Measurements from ENCODE around the gene STAB1.
A peak's percentile ranks its signal among the peaks of the same experiment; 100 is the strongest.

STAB1 gene, protein sequence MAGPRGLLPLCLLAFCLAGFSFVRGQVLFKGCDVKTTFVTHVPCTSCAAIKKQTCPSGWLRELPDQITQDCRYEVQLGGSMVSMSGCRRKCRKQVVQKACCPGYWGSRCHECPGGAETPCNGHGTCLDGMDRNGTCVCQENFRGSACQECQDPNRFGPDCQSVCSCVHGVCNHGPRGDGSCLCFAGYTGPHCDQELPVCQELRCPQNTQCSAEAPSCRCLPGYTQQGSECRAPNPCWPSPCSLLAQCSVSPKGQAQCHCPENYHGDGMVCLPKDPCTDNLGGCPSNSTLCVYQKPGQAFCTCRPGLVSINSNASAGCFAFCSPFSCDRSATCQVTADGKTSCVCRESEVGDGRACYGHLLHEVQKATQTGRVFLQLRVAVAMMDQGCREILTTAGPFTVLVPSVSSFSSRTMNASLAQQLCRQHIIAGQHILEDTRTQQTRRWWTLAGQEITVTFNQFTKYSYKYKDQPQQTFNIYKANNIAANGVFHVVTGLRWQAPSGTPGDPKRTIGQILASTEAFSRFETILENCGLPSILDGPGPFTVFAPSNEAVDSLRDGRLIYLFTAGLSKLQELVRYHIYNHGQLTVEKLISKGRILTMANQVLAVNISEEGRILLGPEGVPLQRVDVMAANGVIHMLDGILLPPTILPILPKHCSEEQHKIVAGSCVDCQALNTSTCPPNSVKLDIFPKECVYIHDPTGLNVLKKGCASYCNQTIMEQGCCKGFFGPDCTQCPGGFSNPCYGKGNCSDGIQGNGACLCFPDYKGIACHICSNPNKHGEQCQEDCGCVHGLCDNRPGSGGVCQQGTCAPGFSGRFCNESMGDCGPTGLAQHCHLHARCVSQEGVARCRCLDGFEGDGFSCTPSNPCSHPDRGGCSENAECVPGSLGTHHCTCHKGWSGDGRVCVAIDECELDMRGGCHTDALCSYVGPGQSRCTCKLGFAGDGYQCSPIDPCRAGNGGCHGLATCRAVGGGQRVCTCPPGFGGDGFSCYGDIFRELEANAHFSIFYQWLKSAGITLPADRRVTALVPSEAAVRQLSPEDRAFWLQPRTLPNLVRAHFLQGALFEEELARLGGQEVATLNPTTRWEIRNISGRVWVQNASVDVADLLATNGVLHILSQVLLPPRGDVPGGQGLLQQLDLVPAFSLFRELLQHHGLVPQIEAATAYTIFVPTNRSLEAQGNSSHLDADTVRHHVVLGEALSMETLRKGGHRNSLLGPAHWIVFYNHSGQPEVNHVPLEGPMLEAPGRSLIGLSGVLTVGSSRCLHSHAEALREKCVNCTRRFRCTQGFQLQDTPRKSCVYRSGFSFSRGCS (N-terminal part only)

DNA sequence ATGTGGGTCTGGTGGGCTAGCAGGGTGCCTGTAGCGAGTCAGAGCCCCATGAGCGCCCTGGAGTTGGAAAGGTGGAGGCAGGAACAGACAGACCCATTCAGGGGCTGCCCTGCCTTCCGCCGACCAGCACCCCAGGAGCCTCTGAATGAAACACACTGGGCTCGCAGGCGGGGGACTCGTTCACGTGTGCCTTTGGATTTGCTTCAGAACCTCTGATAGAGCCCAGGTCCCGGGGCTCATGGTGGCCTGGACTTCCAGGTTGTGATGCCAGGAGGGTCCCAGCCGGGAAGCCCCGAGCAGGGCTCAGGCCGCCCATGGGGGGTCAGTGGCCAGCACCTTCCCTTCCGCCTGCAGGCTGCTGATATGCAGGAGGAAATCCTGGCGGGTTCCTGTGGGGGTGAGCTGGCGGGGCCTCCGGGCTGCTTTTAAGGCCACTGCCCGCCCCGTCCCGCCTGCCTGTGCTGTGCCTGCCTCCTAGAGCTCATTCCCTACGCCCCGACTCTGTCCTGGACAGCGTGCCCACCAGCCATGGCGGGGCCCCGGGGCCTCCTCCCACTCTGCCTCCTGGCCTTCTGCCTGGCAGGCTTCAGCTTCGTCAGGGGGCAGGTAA, at the start of gene STAB1:
TSS of gene STAB1 (plus strand) at position 453 of the 610 bp plus-strand sequence. CDS start at position 529, 76 bp downstream.
- DNase-seq (ENCODE audit: low read depth in 1 of 2, low spot score in 1 of 2) = no peak

DNA sequence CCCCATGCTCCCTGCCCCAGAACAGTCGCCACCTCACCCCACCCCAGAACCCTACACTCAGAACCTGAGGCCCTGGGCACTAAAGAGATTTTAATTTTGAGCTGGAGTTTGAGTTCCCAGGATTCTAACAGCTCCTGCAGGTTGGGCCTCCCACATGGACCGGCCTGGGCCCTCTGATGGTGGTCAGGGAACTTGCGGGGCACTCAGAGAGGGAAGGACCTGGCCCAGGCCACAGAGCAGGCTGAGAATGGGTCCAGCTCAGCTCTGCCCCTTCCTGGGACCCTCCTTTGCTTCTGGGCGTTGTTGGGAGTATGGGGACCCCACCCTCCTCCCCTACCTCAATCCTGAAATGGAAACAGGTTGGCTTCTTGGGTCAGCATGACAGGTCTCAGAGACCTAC, 49.1 kb upstream of the STAB1 start:
- no peak for DNase-seq (ENCODE audit: low read depth in 1 of 2, low spot score in 1 of 2)

DNA sequence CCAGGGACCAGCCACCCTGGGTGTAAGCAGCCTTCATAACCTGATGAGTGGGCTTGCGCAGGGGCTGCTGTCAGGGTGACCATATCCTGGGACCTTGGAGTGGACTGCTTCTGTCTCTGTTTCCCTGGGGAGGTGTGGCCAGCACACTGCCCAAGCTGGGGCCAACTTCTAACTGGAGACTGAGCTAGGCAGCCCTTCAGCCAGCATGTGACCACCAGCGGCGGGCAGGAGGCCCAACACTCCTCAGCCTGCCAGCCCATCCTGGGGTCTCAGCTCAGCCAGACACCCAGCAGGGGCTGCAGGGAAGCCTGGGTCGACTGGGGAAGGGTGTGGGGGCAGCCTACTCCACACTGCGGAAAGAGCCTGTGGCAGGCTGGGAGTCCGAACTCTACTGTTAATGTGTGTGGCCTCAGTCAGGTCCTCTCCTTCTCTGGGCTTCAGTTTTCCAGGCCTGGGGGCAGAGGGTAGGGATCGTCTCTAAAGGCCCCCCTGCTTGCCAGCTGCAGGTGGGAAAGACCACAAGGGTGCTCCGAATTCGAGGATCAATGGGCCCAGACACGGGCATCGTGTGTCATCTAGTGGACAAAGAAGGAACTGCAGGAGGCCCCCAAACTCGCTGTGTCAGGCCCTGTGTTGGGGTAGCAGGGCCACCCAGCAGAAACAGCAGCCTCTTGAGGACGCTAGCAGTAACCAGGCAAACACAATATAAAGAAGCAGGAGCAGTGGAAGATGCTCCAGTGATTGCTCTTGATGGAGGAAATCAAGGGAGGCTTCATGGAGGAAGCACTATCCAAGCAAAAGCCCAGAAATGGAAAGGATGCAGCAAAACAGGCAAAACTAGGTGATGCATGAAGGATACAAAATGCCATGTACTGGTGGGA, 48.3 kb upstream of the STAB1 start:
- peak; percentile 51 to 52 for DNase-seq (ENCODE audit: low read depth in 1 of 2, low spot score in 1 of 2)

DNA sequence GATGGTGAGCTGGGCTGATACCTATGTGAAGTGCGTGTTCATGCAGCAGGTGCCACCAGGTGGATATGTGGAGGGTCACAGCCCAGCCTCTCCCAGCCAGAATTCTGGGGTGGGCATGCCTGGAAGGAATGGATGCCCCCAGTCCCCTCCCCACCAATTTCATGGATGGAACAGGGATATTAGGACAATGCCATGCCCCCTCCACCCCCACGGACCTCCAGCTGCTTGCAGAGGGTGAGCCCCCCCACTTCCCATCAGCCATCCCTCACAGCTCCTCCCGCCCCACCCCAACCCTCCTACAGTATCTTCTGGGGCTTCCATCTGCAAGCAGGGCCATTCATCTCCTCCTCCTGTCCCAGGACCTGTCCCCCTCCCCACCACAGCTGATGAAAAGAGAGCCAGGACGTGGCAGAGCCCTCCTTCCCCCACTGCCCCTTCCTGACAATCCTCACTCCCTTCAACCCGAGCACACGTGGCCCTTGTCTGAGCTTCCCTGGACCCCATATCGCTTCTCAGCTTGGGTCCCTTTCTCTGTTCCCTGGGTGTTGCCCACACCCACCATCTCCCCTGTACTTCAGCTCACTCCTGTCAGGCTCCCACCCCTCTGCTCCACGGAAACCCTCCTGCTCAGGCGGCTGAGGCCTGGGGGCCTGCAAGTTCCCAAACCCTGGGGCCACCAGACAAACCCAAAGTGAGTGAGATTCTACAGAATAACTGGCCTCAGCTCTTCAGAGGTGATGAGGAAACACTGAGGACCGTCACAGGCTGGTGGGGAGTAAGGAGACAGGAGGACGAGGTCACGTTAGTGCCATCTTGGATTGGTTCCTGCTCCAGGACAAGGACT, 47.4 kb upstream of the STAB1 start:
- DNase-seq (ENCODE audit: low read depth in 1 of 2, low spot score in 1 of 2) = no peak

DNA sequence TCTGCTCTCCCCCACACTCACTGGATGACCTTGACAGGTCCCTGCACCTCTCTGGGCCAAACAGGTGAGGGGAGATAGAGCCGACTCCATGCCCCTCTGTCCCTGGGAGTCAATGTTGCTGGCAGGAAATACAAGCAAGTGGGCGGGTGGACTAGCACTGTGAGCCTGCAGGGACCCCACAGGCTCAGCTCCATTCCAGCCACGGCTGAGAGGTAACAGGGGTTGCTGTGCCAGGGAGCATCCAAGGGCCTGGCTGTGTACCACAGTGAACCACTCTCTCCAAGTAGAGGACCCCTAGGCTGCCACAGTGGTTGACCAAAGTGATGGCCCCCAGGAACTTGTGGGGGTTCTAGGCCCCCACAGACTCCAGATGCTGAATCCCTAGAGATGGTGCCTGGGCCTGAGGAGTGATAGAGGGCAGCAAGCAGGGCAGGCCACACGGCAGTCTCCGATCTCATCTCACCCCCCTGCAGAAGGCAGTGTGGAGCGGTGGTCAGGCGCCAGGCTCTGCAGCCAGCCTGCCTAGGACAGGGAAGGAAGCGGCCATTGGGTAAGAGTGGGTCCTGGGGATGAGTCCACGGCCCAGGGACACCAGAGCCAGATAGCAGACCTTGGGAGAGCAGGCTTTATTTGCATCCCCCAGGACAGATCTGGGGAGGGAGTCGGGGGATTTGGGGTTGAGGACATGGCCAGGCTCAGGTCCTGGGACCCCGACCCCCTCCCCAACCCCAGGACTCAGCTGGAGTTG, 44.5 kb upstream of the STAB1 start:
- no peak for DNase-seq (ENCODE audit: low read depth in 1 of 2, low spot score in 1 of 2)

DNA sequence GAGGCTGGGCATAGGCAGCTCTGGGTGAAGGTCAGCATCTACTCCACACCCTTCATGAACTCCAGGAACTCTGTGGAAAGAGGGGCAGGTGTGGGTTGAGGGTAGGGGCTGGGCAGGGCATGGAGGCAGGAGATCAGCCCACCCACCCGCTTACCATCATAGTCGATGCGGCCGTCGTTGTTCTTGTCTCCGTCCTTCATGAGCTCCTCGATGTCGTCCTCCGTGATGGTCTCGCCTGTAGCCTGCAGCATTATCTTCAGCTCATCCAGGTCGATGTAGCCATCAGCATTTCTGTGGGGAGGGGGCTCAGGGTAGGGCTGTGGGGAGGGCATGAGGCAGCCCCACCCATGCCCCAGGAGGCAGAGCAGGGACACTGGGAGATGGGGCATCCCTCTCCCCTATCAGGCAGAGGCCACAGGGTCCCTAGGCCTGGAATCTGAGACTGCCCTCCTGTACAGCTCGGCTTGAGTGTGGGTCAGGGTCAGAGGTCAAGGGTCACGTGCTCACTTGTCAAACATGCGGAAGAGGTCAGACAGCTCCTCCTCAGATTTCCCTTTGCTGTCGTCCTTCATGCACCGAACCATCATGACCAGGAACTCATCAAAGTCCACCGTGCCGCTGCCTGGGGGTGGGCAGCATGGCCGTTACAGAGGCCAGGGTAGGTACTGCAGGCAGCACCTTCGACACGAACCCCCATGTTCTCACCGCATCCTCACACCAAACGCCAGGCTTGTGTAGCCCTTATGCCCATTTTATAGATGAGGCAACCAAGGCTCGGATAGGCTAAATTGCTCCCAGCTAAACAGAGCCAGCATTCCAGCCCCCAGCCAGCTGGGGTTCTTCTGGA, 43.7 kb upstream of the STAB1 start:
- DNase-seq (ENCODE audit: low read depth in 1 of 2, low spot score in 1 of 2) = no peak

DNA sequence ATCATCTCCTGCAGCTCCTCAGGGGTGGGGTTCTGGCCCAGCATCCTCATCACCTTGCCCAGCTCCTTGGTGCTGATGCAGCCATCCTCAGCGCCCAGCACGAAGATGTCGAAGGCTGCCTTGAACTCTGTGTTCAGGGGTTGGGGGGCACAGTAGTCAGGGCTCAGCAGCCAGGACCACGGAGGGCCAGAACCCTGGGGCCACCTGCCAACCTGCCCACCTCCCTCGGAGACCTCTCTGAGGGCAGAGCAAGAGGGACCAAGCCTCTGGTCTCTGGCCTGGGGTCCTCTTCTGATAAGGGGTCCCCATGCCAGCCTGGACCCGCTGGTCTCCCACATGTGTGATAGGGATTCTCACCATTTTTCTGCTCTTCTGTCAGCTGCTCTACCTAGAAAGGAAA, 43.0 kb upstream of the STAB1 start:
- no peak for DNase-seq (ENCODE audit: low read depth in 1 of 2, low spot score in 1 of 2)

DNA sequence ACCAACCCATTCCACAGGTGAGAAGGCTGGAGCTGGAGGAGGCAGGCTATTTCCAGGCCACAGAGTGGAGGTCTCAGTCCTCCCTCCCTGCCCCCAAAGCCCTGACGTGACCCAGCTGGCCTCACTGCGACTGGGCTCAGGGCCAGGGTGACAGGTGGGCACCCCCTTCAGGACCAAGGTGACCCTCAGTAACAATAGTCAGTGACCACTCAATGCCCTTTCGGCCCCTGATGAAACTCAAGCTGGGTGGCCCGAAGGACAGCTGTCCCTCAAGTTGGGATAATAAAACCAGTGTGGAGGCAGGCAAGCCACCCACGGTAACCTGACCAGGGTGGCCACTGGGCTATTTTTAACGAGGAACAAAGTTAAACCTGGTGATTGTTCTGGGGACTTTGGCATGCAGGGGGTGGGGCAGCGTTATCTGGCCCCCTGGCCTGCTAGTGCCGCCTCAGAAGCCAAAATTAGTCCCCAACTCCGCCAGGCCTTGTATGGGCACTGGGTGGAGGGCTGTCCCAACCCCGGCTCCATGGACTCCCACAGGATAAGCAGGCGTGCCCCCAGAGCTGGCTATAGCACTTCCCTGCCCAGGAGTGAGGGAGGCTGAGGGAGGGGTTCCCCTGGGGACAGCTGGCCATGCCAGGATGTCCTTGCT, 42.4 kb upstream of the STAB1 start:
- DNase-seq (ENCODE audit: low read depth in 1 of 2, low spot score in 1 of 2) = no peak

DNA sequence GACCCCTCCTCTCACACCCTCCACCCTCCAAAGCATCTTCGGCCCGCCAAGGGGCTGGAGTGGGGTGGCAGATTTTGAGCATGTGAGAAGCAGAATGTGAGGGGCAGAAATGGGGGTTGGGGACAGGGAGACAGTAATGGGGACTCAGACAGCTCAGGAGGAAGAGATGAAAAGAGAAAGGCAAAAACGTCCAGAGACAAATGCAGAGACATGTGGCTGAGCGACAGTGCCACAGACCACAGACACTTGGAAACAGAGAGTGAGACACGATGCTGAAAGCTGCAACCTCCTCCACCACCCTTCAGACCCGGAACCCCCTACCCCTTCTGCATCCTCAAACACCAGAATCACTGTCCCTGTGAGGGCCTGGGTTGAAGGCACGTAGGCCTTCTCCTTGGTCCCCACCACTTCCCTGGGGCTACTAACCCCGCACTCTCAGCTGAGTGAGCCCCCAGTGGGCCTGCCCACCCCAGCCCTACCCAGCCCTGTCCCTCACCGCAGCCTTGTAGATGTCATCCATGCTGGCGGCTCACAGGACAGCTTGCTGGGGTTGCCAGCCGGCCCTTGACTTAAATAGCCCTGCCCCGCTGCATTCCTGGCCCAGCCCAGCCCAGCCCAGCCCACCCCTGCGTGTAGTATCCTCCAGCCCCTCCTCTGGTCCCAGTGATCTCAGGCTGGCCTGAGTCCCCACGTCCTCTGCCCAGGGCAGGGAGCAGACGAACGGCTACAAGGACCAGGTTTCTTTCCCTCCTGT, 41.5 kb upstream of the STAB1 start, which contains the start of gene TNNC1:
TSS of gene TNNC1 (minus strand) at position 546 of the 754 bp plus-strand sequence. CDS start at position 520, 26 bp downstream.
- no peak for DNase-seq (ENCODE audit: low read depth in 1 of 2, low spot score in 1 of 2)

DNA sequence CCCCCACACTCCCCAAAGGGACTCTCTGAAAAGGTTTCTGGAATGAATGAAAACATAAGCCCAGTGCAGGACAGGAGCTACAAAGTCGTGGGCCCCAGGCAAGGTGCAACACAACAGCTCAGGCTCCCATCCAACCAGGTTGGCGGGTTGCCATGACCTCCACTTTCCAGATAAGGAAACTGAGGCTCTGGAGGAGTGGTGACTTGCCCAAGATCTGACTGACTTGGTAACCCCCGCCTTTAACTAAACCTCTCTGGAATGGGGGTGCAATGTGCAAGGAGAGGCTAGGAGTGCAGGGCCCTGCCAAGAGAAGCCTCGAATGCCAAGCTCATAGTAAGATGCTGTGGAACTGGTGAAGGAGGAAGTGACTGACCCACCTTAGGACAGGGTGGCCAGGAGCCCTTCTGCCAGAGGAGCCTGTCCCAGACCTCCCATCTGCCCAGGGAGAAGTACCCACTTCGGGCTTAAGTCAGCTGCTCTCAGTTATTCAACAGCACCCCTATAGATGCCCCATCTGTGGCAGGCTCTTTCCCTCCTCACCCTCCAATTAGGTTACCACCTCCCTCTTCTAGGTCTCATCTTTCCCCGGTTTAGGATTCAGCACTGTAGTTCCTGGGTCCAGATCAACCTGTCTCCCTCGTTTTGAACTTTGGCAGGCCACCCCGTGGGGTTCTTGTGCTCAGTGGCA, 40.7 kb upstream of the STAB1 start:
- no peak for DNase-seq (ENCODE audit: low read depth in 1 of 2, low spot score in 1 of 2)

DNA sequence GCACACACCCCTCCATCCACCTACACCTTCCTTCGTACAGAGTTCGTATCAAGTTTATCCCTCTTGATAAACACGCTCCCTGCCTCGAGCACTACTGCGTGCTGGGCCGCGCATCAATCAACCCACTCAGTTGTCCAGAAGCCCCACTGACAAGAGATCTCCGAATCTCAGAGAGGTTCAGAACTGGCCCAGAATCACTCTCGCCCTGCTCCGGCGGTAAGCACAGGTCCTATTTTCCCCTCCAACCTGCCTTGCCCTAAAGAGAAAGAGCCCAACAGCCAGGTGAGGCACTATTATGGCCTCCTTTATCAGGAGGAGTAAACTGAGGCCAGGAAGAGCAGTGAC, 40.2 kb upstream of the STAB1 start:
- no peak for DNase-seq (ENCODE audit: low read depth in 1 of 2, low spot score in 1 of 2)

DNA sequence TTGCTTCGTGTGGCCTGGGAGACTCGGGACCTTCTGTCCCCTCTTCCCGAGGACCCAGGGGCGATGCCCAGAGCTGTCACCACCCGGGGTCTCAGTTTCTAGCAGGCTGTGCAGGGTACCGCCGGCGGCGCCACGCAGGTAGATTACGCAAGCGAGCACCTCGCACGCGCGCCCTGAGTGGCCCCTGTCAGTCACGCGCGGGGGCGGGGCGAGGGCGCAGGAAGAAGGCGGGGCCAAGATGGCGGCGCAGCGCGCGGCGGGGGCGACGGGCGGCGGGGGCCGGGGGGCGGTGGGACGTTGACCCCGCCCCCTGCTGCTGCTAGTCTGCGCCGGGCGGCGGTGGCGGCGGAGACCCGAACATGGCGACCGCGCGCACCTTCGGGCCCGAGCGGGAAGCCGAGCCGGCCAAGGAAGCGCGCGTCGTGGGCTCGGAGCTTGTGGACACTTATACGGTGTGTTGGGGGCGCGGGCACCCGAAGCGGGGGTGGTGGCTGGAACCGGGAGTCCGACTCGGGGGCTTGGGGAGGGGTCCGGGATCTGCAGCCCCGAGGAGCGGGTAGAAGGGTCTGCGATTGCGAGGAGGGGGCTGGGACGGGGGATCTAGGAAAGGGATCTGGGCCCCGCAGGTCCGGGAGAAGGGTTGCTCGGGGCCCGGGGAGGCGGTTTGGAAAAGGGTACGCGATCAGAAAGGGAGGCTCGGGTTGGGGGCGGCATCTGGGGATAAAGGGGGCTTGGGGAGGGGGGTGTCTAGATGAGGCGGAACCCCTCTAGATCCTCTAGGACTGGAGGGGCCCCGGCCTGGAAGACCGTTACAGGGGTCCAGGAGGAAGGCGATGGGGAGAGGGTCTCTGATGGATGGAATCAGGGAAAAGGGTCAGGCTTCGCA, 39.6 kb upstream of the STAB1 start, which contains the start of gene NISCH:
TSS of gene NISCH (plus strand) at position 322 of the 886 bp plus-strand sequence. CDS start at position 360, 38 bp downstream.
- DNase-seq (ENCODE audit: low read depth in 1 of 2, low spot score in 1 of 2) = peak; percentile 96 to 99

DNA sequence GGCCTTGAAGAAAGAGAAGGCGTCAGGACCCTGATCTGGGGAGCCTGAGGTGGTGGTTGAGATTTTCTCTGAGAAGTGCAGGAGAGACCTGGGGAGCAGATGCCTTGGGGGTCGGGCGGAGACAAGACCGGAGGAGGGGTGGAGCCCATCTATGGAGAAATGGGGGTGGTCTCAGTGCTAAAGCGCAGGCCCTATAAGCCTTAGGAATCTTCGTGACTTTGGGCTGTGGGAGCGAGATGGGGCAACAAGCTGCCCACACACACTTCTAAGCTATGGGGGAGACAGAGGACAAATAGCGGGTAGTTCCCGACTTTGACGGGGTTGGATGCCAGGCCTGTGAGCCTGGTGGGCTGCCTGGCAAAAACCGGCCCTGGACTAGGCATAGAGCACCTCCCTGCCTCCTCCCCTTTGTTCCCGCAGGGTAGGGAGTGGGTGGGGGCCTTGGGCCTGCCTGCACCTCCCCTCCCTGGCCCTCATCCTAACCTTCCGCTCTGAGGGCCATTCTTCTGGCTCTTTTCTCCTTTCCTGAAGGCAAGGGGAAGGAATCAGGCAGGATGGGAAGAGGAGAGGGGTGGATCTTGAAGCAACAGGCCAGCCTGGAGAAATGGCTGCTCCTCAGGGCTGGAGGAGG, 38.9 kb upstream of the STAB1 start:
- no peak for DNase-seq (ENCODE audit: low read depth in 1 of 2, low spot score in 1 of 2)

DNA sequence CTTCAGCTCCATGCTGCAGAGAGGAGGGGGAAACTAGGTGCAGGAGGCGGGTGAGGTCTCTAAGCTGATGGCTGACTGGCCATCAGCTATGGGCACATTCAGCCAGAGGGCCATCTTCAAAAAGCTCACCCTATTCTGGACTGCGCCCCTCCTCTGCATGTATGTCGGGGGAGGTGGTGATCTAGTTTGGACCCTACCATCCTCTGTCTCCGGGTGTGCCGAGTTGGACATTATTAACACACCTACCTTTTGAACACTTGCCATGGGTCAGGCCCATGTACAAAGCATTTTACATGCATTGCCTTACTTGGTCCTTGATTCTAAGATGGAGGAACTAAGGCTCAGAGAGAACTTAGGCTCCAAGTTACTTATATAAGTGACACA, 38.3 kb upstream of the STAB1 start:
- no peak for DNase-seq (ENCODE audit: low read depth in 1 of 2, low spot score in 1 of 2)

Measured in stimulated activated CD4-positive, alpha-beta T cell treated with anti-CD3 and anti-CD28 coated beads, Interleukin-15, amount 100 ng/mL, for 1 hour (primary cell).